Keratinocyte (primary cell): ENCODE results near the gene NTSR1. TPM values are rescaled to one million over a fixed set of nuclear protein-coding genes. Genes with fewer than 3 reads are reported as not detected.

ENCODE experiments used
- DNase-seq: peaks from one replicate; pipeline ENCODE4 v3.0.0-alpha.2; 2011; ENCODE audit warnings: low read depth, missing footprints, low spot score
- FAIRE-seq: peaks from 2 replicates; lab custom pipeline; 2011; peaks lifted over from hg19 to GRCh38; lab: Jason Lieb, UNC
- H2AFZ ChIP-seq: 2 replicates; pipeline ENCODE4 v1.6.0; 2012; ENCODE audit warnings: low read length, control low read depth, inconsistent platforms; ENCODE audit not compliant: control insufficient read depth
- H3K27ac ChIP-seq: 2 replicates; pipeline ENCODE4 v1.5.1; 2011; ENCODE audit warnings: low read length; ENCODE audit not compliant: control insufficient read depth, insufficient read depth
- H3K27me3 ChIP-seq: 3 replicates; pipeline ENCODE4 v1.6.0; 2011; ENCODE audit warnings: low read length; ENCODE audit not compliant: control insufficient read depth, insufficient read depth; ENCODE audit errors: extremely low read depth
- H3K36me3 ChIP-seq, 2 experiments: 2 replicates in 1 of 2; 3 replicates in 1 of 2; pipeline ENCODE4 v1.5.1; 2011; ENCODE audit warnings: low read length in 2 of 2, mild to moderate bottlenecking in 1 of 2; ENCODE audit not compliant: control insufficient read depth in 2 of 2, insufficient read depth in 2 of 2; ENCODE audit errors: extremely low read depth in 1 of 2
- H3K4me1 ChIP-seq: 3 replicates; pipeline ENCODE4 v1.5.1; 2011; ENCODE audit warnings: low read length; ENCODE audit not compliant: control insufficient read depth, insufficient read depth; ENCODE audit errors: extremely low read depth
- H3K4me2 ChIP-seq: 3 replicates; pipeline ENCODE4 v1.6.0; 2011; ENCODE audit warnings: low read depth, low read length; ENCODE audit not compliant: control insufficient read depth, insufficient read depth; ENCODE audit errors: extremely low read depth
- H3K4me3 ChIP-seq, 3 experiments: fragments of 200-600 bp in 1 of 3; sonication (generic) in 1 of 3; 2 replicates in 2 of 3; 3 replicates in 1 of 3; pipeline ENCODE4 v1.5.1; 2011 to 2016; ENCODE audit warnings: low read length in 3 of 3, mild to moderate bottlenecking in 3 of 3, control low read depth in 2 of 3, inconsistent platforms in 1 of 3, low read depth in 1 of 3, mixed read lengths in 1 of 3, mixed run types in 1 of 3, moderate library complexity in 1 of 3; ENCODE audit not compliant: control insufficient read depth in 2 of 3, insufficient read depth in 2 of 3; ENCODE audit errors: extremely low read depth in 1 of 3
- H3K79me2 ChIP-seq: 2 replicates; pipeline ENCODE4 v1.6.0; 2012; ENCODE audit warnings: low read length; ENCODE audit not compliant: control insufficient read depth, insufficient read depth
- H3K9ac ChIP-seq: 3 replicates; pipeline ENCODE4 v1.6.0; 2011; ENCODE audit warnings: low read length; ENCODE audit not compliant: control insufficient read depth, insufficient read depth; ENCODE audit errors: extremely low read depth
- H3K9me1 ChIP-seq: 3 replicates; pipeline ENCODE4 v1.6.0; 2011; ENCODE audit warnings: low read length; ENCODE audit not compliant: control insufficient read depth, insufficient read depth; ENCODE audit errors: extremely low read depth
- H3K9me3 ChIP-seq: 2 replicates; pipeline ENCODE4 v1.5.1; 2012; ENCODE audit warnings: low read depth, low read length; ENCODE audit not compliant: control insufficient read depth
- H4K20me1 ChIP-seq: 3 replicates; pipeline ENCODE4 v1.6.0; 2011; ENCODE audit warnings: low read length; ENCODE audit not compliant: control insufficient read depth, insufficient read depth; ENCODE audit errors: extremely low read depth
- CTCF ChIP-seq, 3 experiments: IDR thresholded peaks in 1 of 3; conservative IDR thresholded peaks in 1 of 3; optimal IDR thresholded peaks in 1 of 3; 2 replicates in 2 of 3; 3 replicates in 1 of 3; pipeline versions ENCODE3 to v1.5.1; 2011; ENCODE audit warnings: low read length in 3 of 3, mild to moderate bottlenecking in 3 of 3, moderate library complexity in 2 of 3, control low read depth in 1 of 3, inconsistent platforms in 1 of 3; ENCODE audit not compliant: insufficient read depth in 2 of 3; ENCODE audit errors: extremely low read depth in 1 of 3
- EZH2 ChIP-seq: IDR thresholded peaks from one replicate; pipeline ENCODE4 v1.6.1; 2012; ENCODE audit warnings: inconsistent platforms, mild to moderate bottlenecking, low read length, moderate library complexity
- dilution Hi-C: fragments of 300-500 bp; cut with MboI; formaldehyde crosslinking; loops from one replicate; pipeline ENCODE4 v1.7.0; 2020; ENCODE audit warnings: low sequenced_read_pairs; ENCODE audit not compliant: extremely low pct_ligation_motif_present
- polyA plus RNA-seq, 5 experiments: library from polyadenylated mRNA; depleted of rRNA in 3 of 5; stranded (reverse) in 3 of 5; stranded (forward) in 1 of 5; unstranded in 1 of 5; fragments of >200 nt; gene quantifications; 1 replicate in 1 of 5; 2 replicates in 3 of 5; 3 replicates in 1 of 5; pipeline versions ENCODE4 v1.2.1 to v1.2.3, GENCODE V29; 2011 to 2012; ENCODE audit warnings: missing spikeins in 2 of 5, low read depth in 1 of 5, low replicate concordance in 1 of 5

The NTSR1 gene
- polyA plus RNA-seq, 1 donor (not counting 4 experiments of a cell fraction or from before 2014, with no cell fraction given): 0.55 TPM

GRCh38 chr20:62676976-62677375, 31.7 kb upstream of the NTSR1 start:
- FAIRE-seq (no peak), DNase-seq (no peak)
- Histone ChIP-seq H3K9me3 (no peaks in the 10 kb centered on the region), H3K27me3 (peaks cover 26% of the 10 kb centered on the region), H3K9me1 (no peaks in the 10 kb centered on the region), H3K4me1 (no peaks in the 10 kb centered on the region), H4K20me1 (no peaks in the 10 kb centered on the region), H3K9ac (no peak overlapping the region), H3K4me2 (no peak overlapping the region), H3K79me2 (no peaks in the 10 kb centered on the region), H3K27ac (no peak overlapping the region), H3K4me3 (no peak overlapping the region), H2AFZ (no peak overlapping the region), H3K36me3 (no peaks in the 10 kb centered on the region)
- no peak for TF ChIP-seq EZH2
- no peak for TF ChIP-seq CTCF (optimal IDR thresholded peaks at IDR 0.05 in 1 of 3, IDR thresholded peaks at IDR 0.05 in 1 of 3, conservative IDR thresholded peaks at IDR 0.05 in 1 of 3; ENCODE audit: extremely low read depth in 1 of 3, insufficient read depth in 2 of 3, low read length in 3 of 3)
- dilution Hi-C loops: no loop called here

- H3K79me2 ChIP-seq: no peaks in the 10 kb centered on the region
- no peak overlapping the region for H3K4me2 ChIP-seq
- H2AFZ ChIP-seq: no peak overlapping the region
- TF ChIP-seq EZH2 (no peak), CTCF (optimal IDR thresholded peaks at IDR 0.05 in 1 of 3, IDR thresholded peaks at IDR 0.05 in 1 of 3, conservative IDR thresholded peaks at IDR 0.05 in 1 of 3; ENCODE audit: extremely low read depth in 1 of 3, insufficient read depth in 2 of 3, low read length in 3 of 3) (no peak)
- no peak overlapping the region for H3K27ac ChIP-seq
- H3K9ac ChIP-seq: no peak overlapping the region
- FAIRE-seq (no peak), DNase-seq (no peak)
- H3K36me3 ChIP-seq: no peaks in the 10 kb centered on the region
- H4K20me1 ChIP-seq: no peaks in the 10 kb centered on the region
- H3K4me3 ChIP-seq: no peak overlapping the region
- dilution Hi-C loops: no loop called here
- H3K9me1 ChIP-seq: no peaks in the 10 kb centered on the region
- H3K4me1 ChIP-seq: no peaks in the 10 kb centered on the region
- H3K27me3 ChIP-seq: peaks cover 26% of the 10 kb centered on the region
- no peaks in the 10 kb centered on the region for H3K9me3 ChIP-seq
Observed at GRCh38 chr20:62677678-62678077, 31.0 kb upstream of the NTSR1 start.
